GM12878 (cell line): ENCODE data around the gene BATF. TPM values are rescaled to one million over a fixed set of nuclear protein-coding genes. Genes with fewer than 3 reads are reported as not detected.

ENCODE experiments used
- ATAC-seq: fragments of 200-7000 bp; cut with Tn5 transposase; 3 replicates; pipeline ENCODE4 v1.9.1; 2020; ENCODE audit warnings: mild to moderate bottlenecking, moderate library complexity
- BruUV-seq: library from RNA; stranded (reverse); fragments of 400-500 nt; replicated peaks from 2 replicates; lab custom pipeline; 2021; lab: Mats Ljungman, UMichigan
- CTCF ChIA-PET: fragments of 300-600 bp; sonication (Branson Sonifier 250); formaldehyde crosslinking; extraction: SDS; loops from one replicate; lab custom pipeline; 2021; ENCODE audit warnings: inconsistent platforms; lab: Yijun Ruan, JAX
- POLR2A ChIA-PET: fragments of 350-600 bp; formaldehyde crosslinking; extraction: SDS; loops from one replicate; lab custom pipeline; 2021; ENCODE audit warnings: inconsistent platforms; lab: Charles Lee
- RAD21 ChIA-PET: fragments of 300-600 bp; sonication (Branson Sonifier 250); formaldehyde crosslinking; loops from one replicate; lab custom pipeline; 2023; ENCODE audit warnings: antibody characterized with exemption; ENCODE audit not compliant: unreplicated experiment; lab: Charles Lee
- SMC1A ChIA-PET: fragments of 300-600 bp; sonication (Branson Sonifier 250); formaldehyde crosslinking; loops from one replicate; lab custom pipeline; 2023; ENCODE audit not compliant: unreplicated experiment, uncharacterized antibody; lab: Charles Lee
- DNase-seq: peaks from one replicate; pipeline ENCODE4 v3.0.0-alpha.2; 2011; ENCODE audit warnings: low read depth, low spot score
- FAIRE-seq: peaks from 3 replicates; lab custom pipeline; 2011; peaks lifted over from hg19 to GRCh38; lab: Jason Lieb, UNC
- H2AFZ ChIP-seq: 2 replicates; pipeline ENCODE4 v1.6.0; 2011; ENCODE audit warnings: low read depth, low read length, control low read depth; ENCODE audit not compliant: control insufficient read depth
- H3K27ac ChIP-seq: 2 replicates; pipeline ENCODE4 v1.5.1; 2011; ENCODE audit warnings: control low read depth; ENCODE audit not compliant: control insufficient read depth, insufficient read depth
- H3K27me3 ChIP-seq, 2 experiments: replicated peaks in 1 of 2; 2 replicates each; pipeline versions ENCODE4 v1.6.0 to v1.6.1; 2011; ENCODE audit warnings: low read length in 1 of 2; ENCODE audit not compliant: control insufficient read depth in 2 of 2, insufficient read depth in 2 of 2
- H3K36me3 ChIP-seq, 2 experiments: 2 replicates each; pipeline ENCODE4 v1.5.1; 2011; ENCODE audit warnings: low read length in 1 of 2; ENCODE audit not compliant: control insufficient read depth in 2 of 2, insufficient read depth in 2 of 2
- H3K4me1 ChIP-seq: 2 replicates; pipeline ENCODE4 v1.6.1; 2011; ENCODE audit warnings: mild to moderate bottlenecking, low read length, moderate library complexity, mixed read lengths; ENCODE audit not compliant: control insufficient read depth, insufficient read depth
- H3K4me2 ChIP-seq: 2 replicates; pipeline ENCODE4 v1.6.0; 2011; ENCODE audit warnings: control low read depth; ENCODE audit not compliant: control insufficient read depth, insufficient read depth
- H3K4me3 ChIP-seq: fragments of 200-600 bp; sonication (generic); 2 replicates; pipeline ENCODE4 v1.5.1; 2016
- H3K79me2 ChIP-seq: 2 replicates; pipeline ENCODE4 v1.6.0; 2011; ENCODE audit warnings: low read length; ENCODE audit not compliant: control insufficient read depth, insufficient read depth
- H3K9ac ChIP-seq: 2 replicates; pipeline ENCODE4 v1.8.0; 2011; ENCODE audit warnings: low read length, control low read depth, mixed read lengths; ENCODE audit not compliant: control insufficient read depth, insufficient read depth
- H3K9me3 ChIP-seq: replicated peaks from 3 replicates; pipeline ENCODE4 v1.5.1; 2011; ENCODE audit warnings: mild to moderate bottlenecking, low read length; ENCODE audit not compliant: control insufficient read depth, insufficient read depth
- H4K20me1 ChIP-seq: 2 replicates; pipeline ENCODE4 v1.6.0; 2011; ENCODE audit not compliant: control insufficient read depth, insufficient read depth
- RAD21 ChIP-seq: IDR thresholded peaks from 2 replicates; pipeline ENCODE4 v1.6.1; 2011; ENCODE audit warnings: mild to moderate bottlenecking, low read depth, low read length, moderate library complexity; ENCODE audit not compliant: insufficient read depth
- ZNF217 ChIP-seq: fragments of 450-650 bp; IDR thresholded peaks from 2 replicates; pipeline ENCODE4 v1.6.1; 2017; ENCODE audit warnings: antibody characterized with exemption, mild to moderate bottlenecking
- ZNF622 ChIP-seq: fragments of 450-650 bp; IDR thresholded peaks from 2 replicates; pipeline ENCODE4 v1.6.1; 2017; ENCODE audit warnings: mild to moderate bottlenecking, inconsistent platforms
- in situ Hi-C: fragments of 300-500 bp; cut with MboI; formaldehyde crosslinking; loops from 9 replicates; pipeline ENCODE4 v1.14.3; 2018; ENCODE audit warnings: mixed read lengths
- intact Hi-C: fragments of 100-400 bp; cut with micrococcal nuclease; formaldehyde crosslinking; loops from one replicate; pipeline ENCODE4 v1.14.2; 2022; ENCODE audit not compliant: unreplicated experiment
- polyA plus RNA-seq, 11 experiments: library from polyadenylated mRNA; depleted of rRNA in 4 of 11; unstranded in 6 of 11; stranded (reverse) in 5 of 11; fragments of >200 nt; fragmentation: Nextera tagmentation in 4 of 11; fragmentation: Illumina TruSeq in 1 of 11; extraction: Ambion mirVana in 4 of 11; extraction: Trizol in 1 of 11; gene quantifications; 1 replicate in 1 of 11; 2 replicates in 10 of 11; pipeline versions ENCODE4 v1.2.1 to v1.2.3, GENCODE V29; 2011 to 2016; ENCODE audit warnings: inconsistent platforms in 2 of 11, missing spikeins in 2 of 11, low read depth in 1 of 11
- total RNA-seq, 4 experiments: library from RNA; depleted of rRNA in 3 of 4; stranded (reverse); fragments of >200 nt in 3 of 4; fragmentation: Illumina TruSeq in 1 of 4; extraction: Trizol in 1 of 4; gene quantifications; 2 replicates each; pipeline versions ENCODE4 v1.2.1 to v1.2.3, GENCODE V29; 2013 to 2021
- TF ChIP-seq, protein P1 (sequence below): fragments of 450-650 bp; IDR thresholded peaks from 2 replicates; pipeline ENCODE4 v1.6.1; 2017; ENCODE audit warnings: borderline replicate concordance
- TF ChIP-seq, protein P2 (sequence below): fragments of 450-650 bp; IDR thresholded peaks from 2 replicates; pipeline ENCODE4 v1.6.1; 2014; ENCODE audit warnings: mild to moderate bottlenecking

BATF gene
- total and polyA plus RNA-seq, 10 of the 15 experiments (the other 5 are each of a cell fraction or from before 2014, with no cell fraction given) = 10.0 to 154 (median 103) TPM

DNA sequence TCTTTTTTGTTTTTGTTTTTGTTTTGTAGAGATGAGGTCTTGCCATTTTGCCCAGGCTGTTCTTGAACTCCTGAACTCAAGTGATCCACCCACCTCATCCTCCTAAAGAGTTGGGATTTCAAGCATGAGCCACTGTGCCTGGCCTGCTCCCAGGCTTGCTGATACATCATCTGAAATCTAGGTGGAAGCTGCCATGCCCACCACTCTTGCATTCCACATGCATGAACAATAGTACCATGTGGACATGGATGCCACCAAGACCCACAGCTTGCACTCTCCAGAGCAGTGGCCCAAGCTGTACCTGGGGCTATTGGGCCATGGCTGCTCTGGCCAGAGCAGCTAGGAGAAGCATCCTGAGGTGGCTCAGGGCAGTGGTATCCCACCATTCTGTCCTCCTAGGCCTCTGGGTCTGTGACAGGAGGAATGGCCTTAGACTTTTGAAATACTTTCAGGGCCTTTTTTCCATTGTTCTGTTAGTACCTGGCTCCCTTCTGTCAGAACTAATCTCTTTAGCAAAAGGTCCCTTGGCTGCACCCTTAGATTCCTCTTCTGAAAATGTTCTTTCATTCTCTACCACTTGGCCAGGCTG, 69.8 kb downstream of the BATF start:
- ATAC-seq = no peak
- H3K4me3 ChIP-seq = no peak overlapping the region
- ChIA-PET SMC1A (no interaction called here), RAD21 (no interaction called here), POLR2A (no interaction called here), CTCF (interaction anchor here (0.9 to 1.6 kb wide), 3 partner anchors 14 to 43 kb away, joined by 3 read pairs; partner anchors contain the start of gene FLVCR2)
- BruUV-seq = no TSS peak
- no peak overlapping the region for H3K27ac ChIP-seq
- H4K20me1 ChIP-seq = no peaks in the 10 kb centered on the region
- intact Hi-C loops (no loop called here), in situ Hi-C loops (no loop called here)
- no peaks in the 10 kb centered on the region for H3K79me2 ChIP-seq
- no peak for DNase-seq
- H3K4me1 ChIP-seq = no peaks in the 10 kb centered on the region
- H3K9me3 ChIP-seq = peaks cover 8% of the 10 kb centered on the region; the same call in 1 of the 3 replicates
- FAIRE-seq = no peak
- H2AFZ ChIP-seq = no peak overlapping the region
- TF ChIP-seq ZNF622 (no peak), RAD21 (no peak), ZNF217 (no peak)
- TF ChIP-seq, protein P1, sequence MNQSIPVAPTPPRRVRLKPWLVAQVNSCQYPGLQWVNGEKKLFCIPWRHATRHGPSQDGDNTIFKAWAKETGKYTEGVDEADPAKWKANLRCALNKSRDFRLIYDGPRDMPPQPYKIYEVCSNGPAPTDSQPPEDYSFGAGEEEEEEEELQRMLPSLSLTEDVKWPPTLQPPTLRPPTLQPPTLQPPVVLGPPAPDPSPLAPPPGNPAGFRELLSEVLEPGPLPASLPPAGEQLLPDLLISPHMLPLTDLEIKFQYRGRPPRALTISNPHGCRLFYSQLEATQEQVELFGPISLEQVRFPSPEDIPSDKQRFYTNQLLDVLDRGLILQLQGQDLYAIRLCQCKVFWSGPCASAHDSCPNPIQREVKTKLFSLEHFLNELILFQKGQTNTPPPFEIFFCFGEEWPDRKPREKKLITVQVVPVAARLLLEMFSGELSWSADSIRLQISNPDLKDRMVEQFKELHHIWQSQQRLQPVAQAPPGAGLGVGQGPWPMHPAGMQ = no peak
- TF ChIP-seq, protein P2, sequence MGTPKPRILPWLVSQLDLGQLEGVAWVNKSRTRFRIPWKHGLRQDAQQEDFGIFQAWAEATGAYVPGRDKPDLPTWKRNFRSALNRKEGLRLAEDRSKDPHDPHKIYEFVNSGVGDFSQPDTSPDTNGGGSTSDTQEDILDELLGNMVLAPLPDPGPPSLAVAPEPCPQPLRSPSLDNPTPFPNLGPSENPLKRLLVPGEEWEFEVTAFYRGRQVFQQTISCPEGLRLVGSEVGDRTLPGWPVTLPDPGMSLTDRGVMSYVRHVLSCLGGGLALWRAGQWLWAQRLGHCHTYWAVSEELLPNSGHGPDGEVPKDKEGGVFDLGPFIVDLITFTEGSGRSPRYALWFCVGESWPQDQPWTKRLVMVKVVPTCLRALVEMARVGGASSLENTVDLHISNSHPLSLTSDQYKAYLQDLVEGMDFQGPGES = no peak
- H3K27me3 ChIP-seq = no peaks in the 10 kb centered on the region
- H3K4me2 ChIP-seq = no peak overlapping the region
- H3K36me3 ChIP-seq = no peaks in the 10 kb centered on the region
- no peak overlapping the region for H3K9ac ChIP-seq
